Activated CD4-positive, alpha-beta T cell treated with anti-CD3 and anti-CD28 coated beads, Interleukin-2, amount 50 U/mL, for 1 hour (primary cell): ENCODE data around the gene CBL.
A peak's percentile ranks its signal among the peaks of the same experiment; 100 is the strongest.

ENCODE experiments used
- DNase-seq: peaks from one replicate; pipeline ENCODE4 v3.0.0-alpha.2; 2020

CBL gene

DNA sequence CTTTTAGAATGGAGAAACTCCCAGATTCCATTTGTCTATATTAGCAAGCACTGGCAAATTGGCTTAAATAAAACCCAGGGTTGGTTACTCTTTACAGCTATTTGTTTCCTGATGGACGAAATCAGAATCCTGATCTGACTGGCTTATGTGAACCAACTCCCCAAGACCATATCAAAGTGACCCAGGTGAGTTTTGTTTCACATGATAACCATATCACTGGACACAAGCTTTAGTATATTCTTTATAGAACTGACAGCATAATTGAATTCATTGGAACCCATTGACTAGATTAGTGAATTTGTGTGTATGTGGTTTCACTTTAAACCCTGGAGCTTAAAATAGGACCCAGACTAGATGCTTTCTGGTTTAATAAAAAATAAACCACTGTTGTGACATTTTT lies 71.5 kb downstream of the CBL start:
- DNase-seq: no peak

- DNase-seq: no peak
These were observed 76.4 kb downstream of the CBL start for GRCh38 chr11:119282495-119282894.

DNA sequence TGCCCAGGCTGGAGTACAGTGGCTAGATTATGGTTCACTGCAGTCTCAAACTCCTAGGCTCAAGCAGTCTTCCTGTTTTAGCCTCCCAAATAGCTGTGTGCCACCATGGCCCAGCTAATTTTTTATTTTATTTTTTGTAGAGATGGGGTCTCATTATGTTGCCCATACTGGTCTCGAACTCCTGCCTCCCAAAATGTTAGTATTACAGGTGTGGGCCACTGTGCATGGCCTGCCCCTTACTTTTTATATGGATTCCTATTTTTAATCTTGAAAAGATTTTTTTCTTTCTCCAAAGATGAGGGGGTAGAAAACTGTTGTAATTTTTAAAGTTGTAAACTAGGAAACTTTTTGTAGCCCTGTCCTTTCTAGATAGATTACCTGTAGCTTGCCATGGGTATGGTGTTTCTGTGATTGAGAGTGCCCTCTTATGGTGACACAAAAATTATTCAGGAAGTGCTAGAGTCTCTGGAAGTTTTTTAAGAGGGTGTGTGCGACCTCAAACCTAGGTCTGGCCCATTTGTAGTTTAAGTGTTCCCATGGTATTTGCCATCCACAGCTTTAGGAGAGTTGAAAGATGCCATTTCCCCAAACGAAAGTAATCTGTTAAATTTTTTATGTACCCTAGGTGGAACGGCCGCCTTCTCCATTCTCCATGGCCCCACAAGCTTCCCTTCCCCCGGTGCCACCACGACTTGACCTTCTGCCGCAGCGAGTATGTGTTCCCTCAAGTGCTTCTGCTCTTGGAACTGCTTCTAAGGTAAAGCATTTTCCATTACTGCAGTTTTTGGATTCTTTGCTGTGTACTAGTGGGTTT lies 78.4 kb downstream of the CBL start:
- DNase-seq: no peak

DNA sequence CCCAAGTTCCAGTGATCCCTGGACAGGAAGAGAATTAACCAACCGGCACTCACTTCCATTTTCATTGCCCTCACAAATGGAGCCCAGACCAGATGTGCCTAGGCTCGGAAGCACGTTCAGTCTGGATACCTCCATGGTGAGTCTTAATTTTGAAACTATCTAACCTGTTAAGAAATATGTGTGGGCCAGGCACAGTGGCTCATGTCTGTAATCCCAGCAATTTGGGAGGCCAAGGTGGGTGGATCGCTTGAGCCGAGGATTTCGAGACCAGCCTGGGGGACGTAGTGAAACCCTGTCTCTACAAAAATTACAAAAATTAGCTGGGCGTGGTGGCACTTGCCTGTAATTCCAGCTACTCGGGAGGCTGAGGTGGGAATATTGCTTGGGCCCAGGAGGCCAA lies 79.3 kb downstream of the CBL start:
- DNase-seq: no peak

DNA sequence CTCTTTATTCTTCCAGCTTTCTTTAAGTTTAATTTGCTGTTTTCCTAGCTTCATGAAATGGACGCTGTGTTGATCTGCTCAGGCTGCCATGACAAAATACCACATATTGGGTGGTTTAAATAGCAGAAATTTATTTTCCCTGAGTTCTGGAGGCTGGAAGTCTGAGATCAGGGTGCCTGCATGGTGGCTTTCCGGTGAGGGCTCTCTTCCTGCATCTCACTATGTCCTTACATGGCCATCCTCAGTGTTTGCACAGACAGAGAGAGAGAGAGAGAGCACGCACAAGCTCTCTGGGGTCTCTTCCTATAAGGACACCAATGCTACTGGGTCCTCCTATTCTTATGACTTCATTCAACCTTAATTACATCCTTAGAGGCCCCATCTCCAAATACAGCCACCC lies 82.1 kb downstream of the CBL start:
- DNase-seq: no peak

GRCh38 chr11:119290894-119291497 lies 84.9 kb downstream of the CBL start:
- DNase-seq: no peak

DNA sequence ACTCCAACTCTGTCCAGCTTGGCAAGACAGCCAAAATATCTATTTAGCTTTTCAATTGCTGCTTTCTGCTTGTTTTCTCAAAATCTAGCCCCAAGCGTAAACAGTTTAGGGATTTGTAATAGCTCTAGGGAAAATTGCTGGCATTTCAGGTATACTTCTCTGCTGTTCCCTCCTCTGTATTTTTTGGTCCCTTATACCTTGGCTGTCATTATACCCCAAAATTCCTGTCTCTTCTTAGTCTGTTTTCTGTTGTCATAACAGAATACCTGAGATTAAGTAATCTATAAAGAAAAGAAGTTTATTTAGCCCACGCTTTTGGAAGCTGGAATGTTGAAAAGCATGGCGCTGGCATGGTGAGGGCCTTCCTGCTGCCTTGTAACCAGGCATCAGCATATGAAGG lies 87.3 kb downstream of the CBL start:
- DNase-seq: no peak

GRCh38 chr11:119295178-119295577 lies 89.0 kb downstream of the CBL start:
- DNase-seq: no peak

DNA sequence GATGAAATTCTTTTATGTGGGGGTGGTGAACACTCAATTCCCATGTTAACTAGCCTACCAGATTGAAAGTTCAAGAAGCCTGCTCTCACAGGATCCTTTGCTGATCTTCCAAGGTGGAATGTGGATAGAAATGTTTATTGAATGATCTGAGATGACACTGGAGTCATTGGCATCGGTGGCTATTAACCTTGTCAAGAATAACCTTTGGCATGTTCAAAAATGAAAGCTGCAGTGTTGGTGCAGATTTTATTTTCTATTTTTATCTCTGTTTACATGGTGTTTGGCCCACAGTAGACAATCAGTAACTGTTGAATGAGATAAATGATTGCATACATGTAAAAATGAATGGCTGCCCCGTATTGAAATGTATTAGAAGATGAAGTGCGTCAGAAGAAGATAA lies 91.8 kb downstream of the CBL start:
- DNase-seq: no peak

- no peak for DNase-seq
These were observed 92.6 kb downstream of the CBL start for GRCh38 chr11:119298726-119299125.

- DNase-seq: no peak
These were observed 93.3 kb downstream of the CBL start for GRCh38 chr11:119299416-119299815.

- DNase-seq: no peak
These were observed 94.2 kb downstream of the CBL start for GRCh38 chr11:119300198-119300964.

DNA sequence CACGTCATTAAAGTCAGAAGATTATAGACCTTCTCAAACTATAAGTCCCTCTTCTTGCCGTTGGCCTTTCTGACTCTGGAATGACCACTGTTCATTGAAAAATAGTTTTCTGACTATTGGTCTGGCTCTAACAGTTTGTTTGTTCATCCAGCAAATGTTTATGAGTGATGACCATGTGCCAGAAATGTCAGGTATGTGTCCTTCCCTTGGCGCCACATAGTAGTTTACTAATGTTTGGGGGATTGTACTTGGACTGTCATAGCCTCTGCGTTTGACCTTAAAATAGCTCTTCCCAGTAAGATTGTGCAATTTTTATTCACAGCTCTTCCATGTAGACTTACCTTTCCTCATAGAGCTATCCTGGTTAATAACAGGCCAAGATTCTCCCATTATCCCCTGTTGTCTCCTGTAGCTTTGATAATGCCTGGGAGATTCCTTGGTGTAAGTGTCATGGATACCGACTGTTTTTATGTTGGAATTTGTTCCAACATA lies 97.1 kb downstream of the CBL start:
- DNase-seq: no peak

DNA sequence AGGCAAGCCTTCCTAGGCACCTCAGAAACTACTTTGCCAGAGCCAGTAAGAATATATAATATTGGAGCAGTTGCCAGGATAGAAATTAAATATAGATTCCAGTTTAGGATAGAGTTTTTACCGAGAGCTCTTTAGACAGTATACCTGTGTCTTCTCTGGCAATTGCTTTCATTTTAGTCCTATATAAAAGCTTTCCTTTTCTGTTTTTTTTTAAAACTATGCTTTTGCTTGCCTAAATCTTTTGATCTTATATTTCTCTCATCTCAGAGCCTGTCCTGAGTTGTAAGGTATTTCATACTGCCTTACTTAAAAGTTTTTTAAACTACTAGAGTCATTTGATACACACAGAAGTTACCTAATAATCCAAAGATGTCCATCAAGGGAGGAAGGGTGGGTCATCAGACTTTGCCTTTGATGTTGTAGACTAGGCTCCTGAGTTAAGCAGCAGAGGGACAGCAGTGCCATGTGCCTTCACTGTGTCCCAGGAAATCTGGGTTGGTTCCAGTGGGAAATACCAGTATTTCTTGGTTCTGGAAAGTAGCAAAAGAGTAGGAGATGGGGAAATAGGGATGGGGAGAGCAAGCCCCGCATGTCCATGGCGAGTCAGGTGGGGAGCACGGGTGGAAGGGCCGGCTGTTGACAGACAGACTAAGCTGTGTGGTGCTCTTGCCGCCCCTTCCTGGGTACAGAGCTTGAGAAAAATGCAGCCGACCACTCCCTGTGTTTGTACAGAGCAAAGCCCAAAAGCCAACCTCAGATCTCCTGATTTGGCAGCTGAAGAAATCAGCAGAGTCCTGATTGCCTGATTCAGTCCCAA lies 99.6 kb downstream of the CBL start:
- no peak for DNase-seq

GRCh38 chr11:119306373-119306890 lies 100.3 kb downstream of the CBL start:
- peak; percentile 42 for DNase-seq

GRCh38 chr11:119307219-119307618 lies 101.1 kb downstream of the CBL start:
- DNase-seq: no peak

DNA sequence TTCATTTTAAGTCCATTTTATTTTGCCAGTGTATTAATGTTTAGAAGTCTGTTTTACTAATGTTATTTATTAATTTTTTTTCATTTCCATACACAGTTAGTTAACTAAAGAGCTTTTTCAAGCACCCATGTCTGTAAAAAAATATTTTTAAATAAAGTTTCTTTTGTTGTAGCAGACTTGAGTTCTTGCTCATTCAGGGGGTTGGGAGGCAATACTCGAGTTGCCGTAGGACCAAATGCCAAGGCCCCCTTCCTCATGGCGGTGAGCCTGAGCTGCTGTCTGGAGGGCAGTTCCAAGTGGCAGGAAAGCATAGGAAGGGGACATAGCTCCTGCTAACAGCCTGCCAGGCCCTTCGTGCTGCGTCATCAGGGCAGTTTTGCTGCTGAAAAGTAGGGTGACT lies 101.8 kb downstream of the CBL start:
- DNase-seq: no peak

DNA sequence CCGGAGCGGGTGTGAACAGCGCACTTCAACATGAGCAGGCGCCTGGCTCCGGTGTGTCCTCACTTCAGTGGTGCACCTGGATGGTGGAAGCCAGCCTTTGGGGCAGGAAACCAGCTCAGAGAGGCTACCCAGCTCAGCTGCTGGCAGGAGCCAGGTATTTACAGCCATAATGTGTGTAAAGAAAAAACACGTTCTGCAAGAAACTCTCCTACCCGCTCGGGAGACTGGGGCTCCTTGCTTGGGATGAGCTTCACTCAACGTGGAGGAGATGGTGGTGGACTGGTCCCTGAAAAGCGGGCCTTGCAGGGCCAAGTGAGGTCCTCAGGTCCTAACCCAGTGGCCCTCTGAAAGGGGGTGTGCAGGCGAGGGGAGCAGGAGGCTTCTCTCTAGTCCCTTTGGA lies 103.3 kb downstream of the CBL start:
- DNase-seq: no peak

- no peak for DNase-seq
These were observed 104.0 kb downstream of the CBL start for GRCh38 chr11:119309953-119310681.

DNA sequence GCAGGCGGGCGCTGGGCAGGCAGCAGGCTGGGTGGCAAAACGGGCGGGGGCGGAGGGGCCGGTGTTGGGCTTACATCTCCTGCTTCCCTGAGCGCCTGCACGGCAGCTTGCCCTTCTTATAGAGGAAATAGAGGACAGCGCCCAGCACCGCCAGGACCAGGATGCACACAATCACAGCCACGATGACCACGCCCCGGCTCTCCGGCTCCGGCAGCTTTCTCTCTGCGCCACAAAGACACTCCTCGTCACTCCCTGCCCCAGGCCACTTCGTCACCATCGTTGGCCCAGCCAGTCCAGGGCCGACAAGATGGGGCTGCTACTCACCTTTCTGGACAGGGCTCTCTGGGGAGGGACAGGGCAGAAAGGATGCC lies 104.5 kb downstream of the CBL start:
- no peak for DNase-seq

- no peak for DNase-seq
These were observed 108.6 kb downstream of the CBL start for GRCh38 chr11:119314726-119315125.
